HCT116 (cell line): ENCODE results near the gene CAPN5. TPM values are rescaled to one million over a fixed set of nuclear protein-coding genes. Genes with fewer than 3 reads are reported as not detected.

Experiments used
- ATAC-seq: fragments of 200-7000 bp; cut with Tn5 transposase; 2 replicates; pipeline ENCODE4 v1.9.1; 2020; ENCODE audit warnings: mild to moderate bottlenecking, moderate library complexity
- BruUV-seq: library from RNA; stranded (reverse); fragments of 400-500 nt; replicated peaks from 2 replicates; lab custom pipeline; 2021; lab: Mats Ljungman, UMichigan
- CTCF ChIA-PET: fragments of 300-600 bp; sonication (Branson Sonifier 250); formaldehyde crosslinking; loops from one replicate; lab custom pipeline; 2021; ENCODE audit warnings: antibody characterized with exemption; lab: Charles Lee
- POLR2A ChIA-PET: fragments of 300-600, 350-600 bp; sonication (Branson Sonifier 250); formaldehyde crosslinking; loops from one replicate; lab custom pipeline; 2021; ENCODE audit warnings: antibody characterized with exemption; lab: Charles Lee
- RAD21 ChIA-PET, 2 experiments: fragments of 300-600 bp; sonication (Branson Sonifier 250); formaldehyde crosslinking; loops; one replicate each; lab custom pipeline; 2023; ENCODE audit warnings: low total read pairs in 2 of 2; ENCODE audit not compliant: uncharacterized antibody in 2 of 2, unreplicated experiment in 2 of 2, low non-redundant PET in 1 of 2; lab: Charles Lee
- DNase-seq: peaks from one replicate; pipeline ENCODE4 v3.0.0-alpha.2; 2010; ENCODE audit warnings: low read depth, low spot score
- H2AFZ ChIP-seq: fragments of 200-600 bp; shearing (Covaris generic), sonication (generic); 2 replicates; pipeline ENCODE4 v1.6.1; 2017; ENCODE audit warnings: low read depth, mixed run types, mixed read lengths, antibody characterized with exemption, low read length; ENCODE audit not compliant: poor library complexity, severe bottlenecking
- H3K27ac ChIP-seq: 2 replicates; pipeline ENCODE4 v1.5.1; 2012; ENCODE audit warnings: low read depth, low read length
- H3K27me3 ChIP-seq: fragments of 200-600 bp; sonication (generic); 2 replicates; pipeline ENCODE4 v1.6.1; 2016; ENCODE audit warnings: mixed run types, low read length, mixed read lengths; ENCODE audit not compliant: insufficient read depth
- H3K36me3 ChIP-seq, 2 experiments: fragments of 200-500 bp in 1 of 2; fragments of 200-600 bp in 1 of 2; sonication (Bioruptor generic) in 1 of 2; sonication (generic) in 1 of 2; 2 replicates each; pipeline versions ENCODE4 v1.5.1 to v1.6.1; 2014 to 2016; ENCODE audit warnings: low read length in 2 of 2, inconsistent platforms in 1 of 2, mixed read lengths in 1 of 2, mixed run types in 1 of 2; ENCODE audit not compliant: insufficient read depth in 2 of 2, control insufficient read depth in 1 of 2
- H3K4me1 ChIP-seq, 2 experiments: fragments of 200-600 bp in 1 of 2; sonication (generic) in 1 of 2; 2 replicates each; pipeline versions ENCODE4 v1.5.1 to v1.6.1; 2012 to 2017; ENCODE audit warnings: low read length in 2 of 2, inconsistent platforms in 1 of 2, mild to moderate bottlenecking in 1 of 2, mixed read lengths in 1 of 2, mixed run types in 1 of 2, moderate library complexity in 1 of 2; ENCODE audit not compliant: insufficient read depth in 2 of 2, control insufficient read depth in 1 of 2
- H3K4me2 ChIP-seq: fragments of 200-600 bp; sonication (generic); 2 replicates; pipeline ENCODE4 v1.6.1; 2017; ENCODE audit warnings: mixed run types, low read length, mixed read lengths
- H3K4me3 ChIP-seq, 2 experiments: fragments of 200-600 bp in 1 of 2; sonication (generic) in 1 of 2; replicated peaks in 1 of 2; 2 replicates each; pipeline ENCODE4 v1.5.1; 2011 to 2016; ENCODE audit warnings: low read length in 2 of 2, control low read depth in 1 of 2, low read depth in 1 of 2, mild to moderate bottlenecking in 1 of 2, mixed read lengths in 1 of 2, mixed run types in 1 of 2
- H3K79me2 ChIP-seq: fragments of 200-600 bp; sonication (generic); 2 replicates; pipeline ENCODE4 v1.6.1; 2017; ENCODE audit warnings: mild to moderate bottlenecking, mixed run types, low read length, moderate library complexity, mixed read lengths; ENCODE audit not compliant: insufficient read depth
- H3K9ac ChIP-seq: fragments of 200-600 bp; sonication (generic); 2 replicates; pipeline ENCODE4 v1.6.1; 2016; ENCODE audit warnings: low read length, mixed read lengths
- H3K9me2 ChIP-seq: fragments of 200-600 bp; sonication (generic), shearing (Covaris generic); 2 replicates; pipeline ENCODE4 v1.6.1; 2017; ENCODE audit warnings: mixed run types, mild to moderate bottlenecking, moderate library complexity; ENCODE audit not compliant: insufficient read depth
- H3K9me3 ChIP-seq, 2 experiments: fragments of 200-500 bp in 1 of 2; fragments of 200-600 bp in 1 of 2; sonication (Bioruptor generic) in 1 of 2; sonication (generic) in 1 of 2; 2 replicates each; pipeline ENCODE4 v1.6.1; 2014 to 2017; ENCODE audit warnings: low read length in 2 of 2, mixed read lengths in 2 of 2, inconsistent platforms in 1 of 2, low read depth in 1 of 2, mild to moderate bottlenecking in 1 of 2, mixed run types in 1 of 2, moderate library complexity in 1 of 2; ENCODE audit not compliant: control insufficient read depth in 1 of 2, insufficient read depth in 1 of 2
- H4K20me1 ChIP-seq: fragments of 200-600 bp; sonication (generic), shearing (Covaris generic); 2 replicates; pipeline ENCODE4 v1.6.1; 2017; ENCODE audit warnings: mixed run types, mild to moderate bottlenecking, moderate library complexity; ENCODE audit not compliant: insufficient read depth
- ATF3 ChIP-seq: IDR thresholded peaks from 2 replicates; pipeline ENCODE4 v1.6.1; 2012
- CBX3 ChIP-seq: IDR thresholded peaks from 2 replicates; pipeline ENCODE4 v1.6.1; 2012; ENCODE audit warnings: low read depth
- CTCF ChIP-seq, 3 experiments: fragments of 200-600 bp in 1 of 3; sonication (generic) in 1 of 3; IDR thresholded peaks in 2 of 3; conservative IDR thresholded peaks in 1 of 3; 2 replicates each; pipeline ENCODE4 v1.5.1; 2012 to 2017; ENCODE audit warnings: low read depth in 2 of 3, low read length in 2 of 3, antibody characterized with exemption in 1 of 3, borderline replicate concordance in 1 of 3, control low read depth in 1 of 3, mild to moderate bottlenecking in 1 of 3, mixed read lengths in 1 of 3, mixed run types in 1 of 3, moderate library complexity in 1 of 3; ENCODE audit not compliant: insufficient read depth in 1 of 3
- ELF1 ChIP-seq: IDR thresholded peaks from 2 replicates; pipeline ENCODE4 v1.6.1; 2012; ENCODE audit warnings: low read depth, borderline replicate concordance
- EZH2 ChIP-seq: fragments of 200-600 bp; sonication (generic); IDR thresholded peaks from 2 replicates; pipeline ENCODE4 v1.6.1; 2017; ENCODE audit warnings: antibody characterized with exemption, mixed run types
- FOSL1 ChIP-seq: IDR thresholded peaks from 2 replicates; pipeline ENCODE4 v1.6.1; 2012; ENCODE audit warnings: low read depth
- JUND ChIP-seq: IDR thresholded peaks from 2 replicates; pipeline ENCODE4 v1.6.1; 2012
- POLR2A ChIP-seq: IDR thresholded peaks from 2 replicates; pipeline ENCODE4 v1.7.0; 2011; ENCODE audit warnings: borderline replicate concordance; ENCODE audit not compliant: insufficient read depth, insufficient read length; ENCODE audit errors: extremely low read depth
- POLR2AphosphoS5 ChIP-seq: IDR thresholded peaks from 2 replicates; pipeline ENCODE4 v1.6.1; 2011; ENCODE audit warnings: mild to moderate bottlenecking, low read depth, low read length, moderate library complexity
- ZBTB33 ChIP-seq: IDR thresholded peaks from 2 replicates; pipeline ENCODE4 v1.6.1; 2011; ENCODE audit warnings: mild to moderate bottlenecking, low read length, moderate library complexity; ENCODE audit not compliant: insufficient replicate concordance; ENCODE audit errors: extremely low read depth
- intact Hi-C: fragments of 100-400 bp; cut with micrococcal nuclease; formaldehyde crosslinking; loops from 2 replicates; pipeline ENCODE4 v1.10.0; 2022
- total RNA-seq: library from RNA; stranded (reverse); gene quantifications from one replicate; pipeline ENCODE4 v1.2.1, GENCODE V29; 2021; ENCODE audit not compliant: unreplicated experiment

Gene CAPN5
- total RNA-seq, 1 experiment from 2014 or later, result 8.6 TPM

GRCh38 chr11:77040401-77040777, 26.4 kb upstream of the CAPN5 start:
- DNase-seq (no peak), ATAC-seq (no peak)
- no peaks in the 10 kb centered on the region for H3K36me3 ChIP-seq
- no peak overlapping the region for H3K27ac ChIP-seq
- no peak overlapping the region for H3K4me2 ChIP-seq
- H3K9me2 ChIP-seq, result no peaks in the 10 kb centered on the region
- no peaks in the 10 kb centered on the region for H3K9me3 ChIP-seq
- no peak overlapping the region for H3K9ac ChIP-seq
- H3K27me3 ChIP-seq, result no peaks in the 10 kb centered on the region
- CTCF ChIA-PET, result interaction anchor here (0.7 to 0.9 kb wide), 2 partner anchors 121 to 122 kb away, joined by 3 read pairs; no protein-coding TSS in a partner anchor
- H2AFZ ChIP-seq, result no peak overlapping the region
- no peaks in the 10 kb centered on the region for H4K20me1 ChIP-seq
- BruUV-seq, result no TSS peak
- peaks cover 3 to 12% of the 10 kb centered on the region in 2 experiments; a peak in 3 of 4 replicates for H3K4me1 ChIP-seq
- TF ChIP-seq FOSL1 (no peak), EZH2 (no peak), JUND (no peak), POLR2AphosphoS5 (no peak), ZBTB33 (no peak), ATF3 (no peak), CTCF (IDR thresholded peaks at IDR 0.05 in 2 of 3, conservative IDR thresholded peaks at IDR 0.05 in 1 of 3; ENCODE audit: borderline replicate concordance in 1 of 3, insufficient read depth in 1 of 3, low read depth in 2 of 3, low read length in 2 of 3) (no peak), POLR2A (no peak), ELF1 (no peak), CBX3 (no peak)
- RAD21 ChIA-PET, result no interaction called here
- POLR2A ChIA-PET, result no interaction called here
- no peaks in the 10 kb centered on the region for H3K79me2 ChIP-seq
- no peak overlapping the region for H3K4me3 ChIP-seq
- intact Hi-C loops, result no loop called here
